HG02938 (cell line): ENCODE results near the gene RPL7L1.
"Not testable (repeated sequence)": the region's sequence is repeated elsewhere in the genome, so short reads cannot be mapped to it uniquely, and the experiment has no call there.

Experiments used
- ATAC-seq: cut with Tn5 transposase; IDR thresholded peaks from one replicate; pipeline ENCODE4 v1.9.1; 2021; ENCODE audit warnings: mild to moderate bottlenecking, moderate library complexity; ENCODE audit not compliant: unreplicated experiment

Gene RPL7L1

GRCh38 chr6:42890311-42891198 lies 11.1 kb downstream of the RPL7L1 start:
- ATAC-seq = peak; percentile 79

- no peak for ATAC-seq
Measured at GRCh38 chr6:42891199-42891722, 11.8 kb downstream of the RPL7L1 start.

- ATAC-seq = not testable (repeated sequence)
Measured at GRCh38 chr6:42894041-42894828, 14.8 kb downstream of the RPL7L1 start.

GRCh38 chr6:42896178-42896719 lies 16.8 kb downstream of the RPL7L1 start:
- ATAC-seq = no peak

GRCh38 chr6:42898891-42899361 lies 19.5 kb downstream of the RPL7L1 start:
- ATAC-seq = no peak

- no peak for ATAC-seq
Measured at GRCh38 chr6:42899871-42900270, 20.5 kb downstream of the RPL7L1 start.

GRCh38 chr6:42901538-42901957 lies 22.1 kb downstream of the RPL7L1 start:
- no peak for ATAC-seq

GRCh38 chr6:42902429-42903263 lies 23.2 kb downstream of the RPL7L1 start:
- ATAC-seq = not testable (repeated sequence)

GRCh38 chr6:42904467-42904866 lies 25.1 kb downstream of the RPL7L1 start:
- ATAC-seq = no peak

- no peak for ATAC-seq
Measured at GRCh38 chr6:42907336-42907735, 27.9 kb downstream of the RPL7L1 start.

GRCh38 chr6:42909835-42910234 lies 30.4 kb downstream of the RPL7L1 start:
- ATAC-seq = no peak

GRCh38 chr6:42911171-42912021 lies 32.0 kb downstream of the RPL7L1 start:
- ATAC-seq = no peak

- no peak for ATAC-seq
Measured at GRCh38 chr6:42914546-42914945, 35.1 kb downstream of the RPL7L1 start.

- no peak for ATAC-seq
Measured at GRCh38 chr6:42915732-42916131, 36.3 kb downstream of the RPL7L1 start, which contains the start of gene PTCRA. Gene PTCRA (plus strand): TSS chr6:42916053. CDS start chr6:42916070, 17 bp downstream.

- ATAC-seq = no peak
Measured at GRCh38 chr6:42916288-42916687, 36.9 kb downstream of the RPL7L1 start.

- ATAC-seq = no peak
Measured at GRCh38 chr6:42921801-42922200, 42.4 kb downstream of the RPL7L1 start.

GRCh38 chr6:42923666-42924065 lies 44.2 kb downstream of the RPL7L1 start:
- ATAC-seq = no peak

- ATAC-seq = no peak
Measured at GRCh38 chr6:42925248-42925857, 45.9 kb downstream of the RPL7L1 start.
